Adipose tissue (tissue), 3 donors: ENCODE results near the gene TMEM196. TPM values are rescaled to one million over a fixed set of nuclear protein-coding genes. Genes with fewer than 3 reads are reported as not detected.

Experiments
- H3K27ac ChIP-seq: one replicate; pipeline ENCODE4 v1.5.1; 2013; ENCODE audit warnings: low read depth, low read length
- WGBS, 3 donors: extraction: QIAGEN DNeasy Blood & Tissue Kit; methylation state at CpG; one replicate each; pipeline ENCODE4 v1.1.7; 2013; 5-methylcytosine and 5-hydroxymethylcytosine counted together
- polyA plus RNA-seq, 3 donors: library from polyadenylated mRNA; stranded (reverse); fragments of 200-250 nt; gene quantifications; one replicate each; pipeline ENCODE4 v1.2.3, GENCODE V29; 2013
- donor health status: healthy with polysubstance abuse.
- donor health status: Bipolar disorder and iron deficiency.
- donor health status: healthy.

The TMEM196 gene
- polyA plus RNA-seq, result under 1 TPM in 1 of 3 donors, not detected in 2; 0.29 TPM

GRCh38 chr7:19772841-19773760 is at the start of gene TMEM196:
Gene TMEM196, minus strand, starts transcription at chr7:19773617. Its CDS starts 921 bp downstream, at chr7:19772696.
- WGBS, 3 donors, result 2 to 4% (median 3%) methylated on average over 49 of the region's 49 CpGs
- H3K27ac ChIP-seq, result no peak within 1 kb of the TSS

GRCh38 chr7:19816128-19816527 is 42.7 kb upstream of the TMEM196 start:
- H3K27ac ChIP-seq, result no peak overlapping the region
- 80 to 84% (median 80%) methylated on average over 2 of the region's 2 CpGs for WGBS, 3 donors

- whole genome bisulfite sequencing, 3 donors, result 51 to 88% (median 54%) methylated on average over 2 of the region's 2 CpGs
These were observed 42.1 kb upstream of the TMEM196 start for GRCh38 chr7:19815546-19815945.

GRCh38 chr7:19814776-19815175 is 41.4 kb upstream of the TMEM196 start:
- 67 to 80% (median 75%) methylated on average over 2 of the region's 2 CpGs for WGBS, 3 donors
- H3K27ac ChIP-seq, result no peak overlapping the region

More at GRCh38 chr7:19815546-19815945, 42.1 kb upstream of the TMEM196 start:
- H3K27ac ChIP-seq, result no peak overlapping the region

- H3K27ac ChIP-seq, result no peak overlapping the region
- WGBS, 3 donors, result 54 to 78% (median 65%) methylated on average over 1 of the region's 1 CpG
These were observed 38.0 kb upstream of the TMEM196 start for GRCh38 chr7:19811386-19811785.

- 73 to 80% (median 74%) methylated on average over 3 of the region's 3 CpGs for WGBS, 3 donors
- H3K27ac ChIP-seq, result no peak overlapping the region
These were observed 25.6 kb upstream of the TMEM196 start for GRCh38 chr7:19798986-19799385.

- no peak overlapping the region for H3K27ac ChIP-seq
These were observed 10.1 kb upstream of the TMEM196 start for GRCh38 chr7:19783541-19783940.

- H3K27ac ChIP-seq, result no peak overlapping the region
- 66 to 76% (median 70%) methylated on average over 4 of the region's 4 CpGs for WGBS, 3 donors
These were observed 3.6 kb upstream of the TMEM196 start for GRCh38 chr7:19776981-19777380.

GRCh38 chr7:19775578-19775977 is 2.2 kb upstream of the TMEM196 start:
- no peak overlapping the region for H3K27ac ChIP-seq
- WGBS, 3 donors, result 76 to 81% (median 79%) methylated on average over 1 of the region's 1 CpG

GRCh38 chr7:19772306-19772705 is 1.1 kb downstream of the TMEM196 start:
- WGBS, 3 donors, result 5 to 6% (median 6%) methylated on average over 17 of the region's 17 CpGs
- no peak overlapping the region for H3K27ac ChIP-seq

- H3K27ac ChIP-seq, result no peak overlapping the region
- 71 to 81% (median 74%) methylated on average over 3 of the region's 3 CpGs for WGBS, 3 donors
These were observed 10.8 kb downstream of the TMEM196 start for GRCh38 chr7:19762631-19763030.

- WGBS, 3 donors, result 35 to 40% (median 40%) methylated on average over 6 of the region's 6 CpGs
- H3K27ac ChIP-seq, result no peak overlapping the region
These were observed 18.8 kb downstream of the TMEM196 start for GRCh38 chr7:19754521-19755116.

- 74 to 82% (median 80%) methylated on average over 3 of the region's 3 CpGs for WGBS, 3 donors
- H3K27ac ChIP-seq, result no peak overlapping the region
These were observed 21.4 kb downstream of the TMEM196 start for GRCh38 chr7:19752020-19752419.

GRCh38 chr7:19749658-19750057 is 23.8 kb downstream of the TMEM196 start:
- 62 to 80% (median 78%) methylated on average over 4 of the region's 4 CpGs for WGBS, 3 donors
- no peak overlapping the region for H3K27ac ChIP-seq

- WGBS, 3 donors, result 29 to 36% (median 31%) methylated on average over 4 of the region's 4 CpGs
- no peak overlapping the region for H3K27ac ChIP-seq
These were observed 25.6 kb downstream of the TMEM196 start for GRCh38 chr7:19747740-19748339.

GRCh38 chr7:19744075-19744474 is 29.3 kb downstream of the TMEM196 start:
- WGBS, 3 donors, result 38 to 62% (median 55%) methylated on average over 1 of the region's 1 CpG

GRCh38 chr7:19728716-19729115 is 44.7 kb downstream of the TMEM196 start:
- no peak overlapping the region for H3K27ac ChIP-seq
- 73 to 79% (median 76%) methylated on average over 3 of the region's 3 CpGs for WGBS, 3 donors

More at GRCh38 chr7:19744075-19744474, 29.3 kb downstream of the TMEM196 start:
- H3K27ac ChIP-seq, result no peak overlapping the region

GRCh38 chr7:19725770-19726169 is 47.6 kb downstream of the TMEM196 start:
- WGBS, 3 donors, result 77 to 83% (median 83%) methylated on average over 5 of the region's 5 CpGs
- no peak overlapping the region for H3K27ac ChIP-seq

- no peak overlapping the region for H3K27ac ChIP-seq
- WGBS, 3 donors, result 33 to 63% (median 55%) methylated on average over 1 of the region's 1 CpG
These were observed 57.9 kb downstream of the TMEM196 start for GRCh38 chr7:19715499-19715898.
